Liver (tissue), 9 donors: Measurements from ENCODE around the gene UQCRC1. TPM values are rescaled to one million over a fixed set of nuclear protein-coding genes. Genes with fewer than 3 reads are reported as not detected.
"Not testable (repeated sequence)": the region's sequence is repeated elsewhere in the genome, so short reads cannot be mapped to it uniquely, and the experiment has no call there.

ENCODE experiments used
- DNase-seq: peaks from one replicate; pipeline ENCODE4 v3.0.0-alpha.2; 2017; ENCODE audit warnings: low spot score
- H3K27ac ChIP-seq, 2 donors: one replicate each; pipeline ENCODE4 v1.7.0; 2013; ENCODE audit warnings: inconsistent platforms in 2 of 2, low read length in 2 of 2, control low read depth in 1 of 2, low read depth in 1 of 2, mild to moderate bottlenecking in 1 of 2
- H3K27me3 ChIP-seq, 4 donors: one replicate each; pipeline versions ENCODE4 v1.6.1 to v1.7.0; 2013; ENCODE audit warnings: low read length in 3 of 4, inconsistent platforms in 1 of 4, mild to moderate bottlenecking in 1 of 4, moderate library complexity in 1 of 4; ENCODE audit not compliant: control insufficient read depth in 4 of 4, insufficient read depth in 4 of 4
- H3K36me3 ChIP-seq, 4 donors: one replicate each; pipeline versions ENCODE4 v1.6.1 to v1.7.0; 2013; ENCODE audit warnings: low read length in 3 of 4, mild to moderate bottlenecking in 3 of 4, low read depth in 1 of 4, moderate library complexity in 1 of 4; ENCODE audit not compliant: control insufficient read depth in 4 of 4, insufficient read depth in 3 of 4
- H3K4me1 ChIP-seq, 4 donors: one replicate each; pipeline versions ENCODE4 v1.6.1 to v1.7.0; 2013; ENCODE audit warnings: low read length in 3 of 4, mild to moderate bottlenecking in 3 of 4, moderate library complexity in 1 of 4; ENCODE audit not compliant: control insufficient read depth in 4 of 4, insufficient read depth in 4 of 4
- H3K4me3 ChIP-seq, 3 donors: one replicate each; pipeline versions ENCODE4 v1.6.1 to v1.7.0; 2013; ENCODE audit warnings: low read length in 3 of 3, control low read depth in 1 of 3, low read depth in 1 of 3, mild to moderate bottlenecking in 1 of 3
- H3K9ac ChIP-seq, 2 donors: one replicate each; pipeline ENCODE4 v1.7.0; 2013; ENCODE audit warnings: low read length in 2 of 2, mild to moderate bottlenecking in 2 of 2, moderate library complexity in 2 of 2, control low read depth in 1 of 2, low read depth in 1 of 2
- H3K9me3 ChIP-seq, 4 donors: one replicate each; pipeline versions ENCODE4 v1.6.1 to v1.7.0; 2013; ENCODE audit warnings: low read length in 3 of 4; ENCODE audit not compliant: control insufficient read depth in 4 of 4
- FOXA1 ChIP-seq: IDR thresholded peaks from 2 replicates; pipeline ENCODE4 v1.6.1; 2016; ENCODE audit warnings: antibody characterized with exemption
- FOXA2 ChIP-seq: IDR thresholded peaks from 2 replicates; pipeline ENCODE4 v1.6.1; 2016; ENCODE audit warnings: antibody characterized with exemption
- GABPA ChIP-seq, 2 donors: IDR thresholded peaks in 1 of 2; conservative IDR thresholded peaks in 1 of 2; 2 replicates each; pipeline ENCODE4 v1.6.1; 2016; ENCODE audit warnings: antibody characterized with exemption in 2 of 2, mild to moderate bottlenecking in 1 of 2, moderate library complexity in 1 of 2
- HNF4A ChIP-seq, 2 donors: conservative IDR thresholded peaks; 2 replicates each; pipeline ENCODE4 v1.6.1; 2016; ENCODE audit warnings: antibody characterized with exemption in 2 of 2, mild to moderate bottlenecking in 2 of 2
- HNF4G ChIP-seq: IDR thresholded peaks from 2 replicates; pipeline ENCODE4 v1.6.1; 2016; ENCODE audit warnings: antibody characterized with exemption
- JUND ChIP-seq, 2 donors: IDR thresholded peaks; 2 replicates each; pipeline ENCODE4 v1.6.1; 2016; ENCODE audit warnings: antibody characterized with exemption in 2 of 2
- NR2F2 ChIP-seq: IDR thresholded peaks from 2 replicates; pipeline ENCODE4 v1.6.1; 2016; ENCODE audit warnings: antibody characterized with exemption
- RAD21 ChIP-seq, 2 donors: IDR thresholded peaks; 2 replicates each; pipeline ENCODE4 v1.6.1; 2016; ENCODE audit warnings: antibody characterized with exemption in 2 of 2, mild to moderate bottlenecking in 2 of 2
- RXRA ChIP-seq, 2 donors: IDR thresholded peaks; 2 replicates each; pipeline ENCODE4 v1.6.1; 2017 to 2018; ENCODE audit warnings: antibody characterized with exemption in 2 of 2, mild to moderate bottlenecking in 1 of 2
- SP1 ChIP-seq: IDR thresholded peaks from 2 replicates; pipeline ENCODE4 v1.6.1; 2018; ENCODE audit warnings: antibody characterized with exemption, mild to moderate bottlenecking
- TAF1 ChIP-seq: conservative IDR thresholded peaks from 2 replicates; pipeline ENCODE4 v1.6.1; 2016; ENCODE audit warnings: antibody characterized with exemption, mild to moderate bottlenecking
- YY1 ChIP-seq: IDR thresholded peaks from 2 replicates; pipeline ENCODE4 v1.6.1; 2016; ENCODE audit warnings: antibody characterized with exemption, mild to moderate bottlenecking
- WGBS: extraction: QIAGEN DNeasy Blood & Tissue Kit; methylation state at CpG from one replicate; pipeline ENCODE4 v1.1.7; 2013; 5-methylcytosine and 5-hydroxymethylcytosine counted together
- polyA plus RNA-seq, 2 donors: library from polyadenylated mRNA; stranded (reverse) in 1 of 2; unstranded in 1 of 2; fragments of 200-250 nt in 1 of 2; fragments of >200 nt in 1 of 2; fragmentation: Nextera tagmentation in 1 of 2; extraction: Ambion mirVana in 1 of 2; gene quantifications; one replicate each; pipeline versions ENCODE4 v1.2.1 to v1.2.3, GENCODE V29; 2013 to 2015
- total RNA-seq, 2 donors: library from RNA; depleted of rRNA; stranded (reverse); fragments of >200 nt; gene quantifications; one replicate each; pipeline ENCODE4 v1.2.3, GENCODE V29; 2014
- TF ChIP-seq, protein P1 (sequence below): IDR thresholded peaks from 2 replicates; pipeline ENCODE4 v1.6.1; 2016; ENCODE audit warnings: antibody characterized with exemption, mild to moderate bottlenecking
- TF ChIP-seq, protein P2 (sequence below): IDR thresholded peaks from 2 replicates; pipeline ENCODE4 v1.6.1; 2016; ENCODE audit warnings: antibody characterized with exemption
- TF ChIP-seq, protein P3 (sequence below): IDR thresholded peaks from 2 replicates; pipeline ENCODE4 v1.6.1; 2016; ENCODE audit warnings: antibody characterized with exemption
- TF ChIP-seq, protein P4 (sequence below): IDR thresholded peaks from 2 replicates; pipeline ENCODE4 v1.6.1; 2016; ENCODE audit warnings: antibody characterized with exemption
- donor health status: healthy.
- donor health status: healthy.
- donor health status: healthy.
- donor health status: healthy.
- donor health status: healthy.

Gene UQCRC1
- total and polyA plus RNA-seq, 4 donors: 153 to 373 (median 289) TPM

DNA sequence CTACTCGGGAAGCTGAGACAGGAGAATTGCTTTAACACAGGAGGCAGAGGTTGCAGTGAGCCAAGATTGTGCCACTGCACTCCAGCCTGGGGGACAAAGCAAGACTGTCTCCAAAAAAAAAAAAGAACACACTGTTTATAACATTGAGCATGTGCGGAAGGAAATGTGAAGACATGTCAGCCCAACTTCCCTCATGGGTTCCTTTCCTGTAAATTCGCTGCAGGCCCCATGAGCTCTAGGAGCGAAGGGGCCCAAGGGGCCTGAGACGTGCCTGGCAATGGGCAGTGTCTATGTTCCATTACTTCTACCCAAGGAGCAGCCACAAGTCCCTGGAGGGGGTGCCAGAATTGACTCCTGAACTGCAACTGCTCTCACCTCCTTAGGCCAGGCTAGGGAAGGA, 56.1 kb downstream of the UQCRC1 start (continued):
- TF ChIP-seq, protein P1, sequence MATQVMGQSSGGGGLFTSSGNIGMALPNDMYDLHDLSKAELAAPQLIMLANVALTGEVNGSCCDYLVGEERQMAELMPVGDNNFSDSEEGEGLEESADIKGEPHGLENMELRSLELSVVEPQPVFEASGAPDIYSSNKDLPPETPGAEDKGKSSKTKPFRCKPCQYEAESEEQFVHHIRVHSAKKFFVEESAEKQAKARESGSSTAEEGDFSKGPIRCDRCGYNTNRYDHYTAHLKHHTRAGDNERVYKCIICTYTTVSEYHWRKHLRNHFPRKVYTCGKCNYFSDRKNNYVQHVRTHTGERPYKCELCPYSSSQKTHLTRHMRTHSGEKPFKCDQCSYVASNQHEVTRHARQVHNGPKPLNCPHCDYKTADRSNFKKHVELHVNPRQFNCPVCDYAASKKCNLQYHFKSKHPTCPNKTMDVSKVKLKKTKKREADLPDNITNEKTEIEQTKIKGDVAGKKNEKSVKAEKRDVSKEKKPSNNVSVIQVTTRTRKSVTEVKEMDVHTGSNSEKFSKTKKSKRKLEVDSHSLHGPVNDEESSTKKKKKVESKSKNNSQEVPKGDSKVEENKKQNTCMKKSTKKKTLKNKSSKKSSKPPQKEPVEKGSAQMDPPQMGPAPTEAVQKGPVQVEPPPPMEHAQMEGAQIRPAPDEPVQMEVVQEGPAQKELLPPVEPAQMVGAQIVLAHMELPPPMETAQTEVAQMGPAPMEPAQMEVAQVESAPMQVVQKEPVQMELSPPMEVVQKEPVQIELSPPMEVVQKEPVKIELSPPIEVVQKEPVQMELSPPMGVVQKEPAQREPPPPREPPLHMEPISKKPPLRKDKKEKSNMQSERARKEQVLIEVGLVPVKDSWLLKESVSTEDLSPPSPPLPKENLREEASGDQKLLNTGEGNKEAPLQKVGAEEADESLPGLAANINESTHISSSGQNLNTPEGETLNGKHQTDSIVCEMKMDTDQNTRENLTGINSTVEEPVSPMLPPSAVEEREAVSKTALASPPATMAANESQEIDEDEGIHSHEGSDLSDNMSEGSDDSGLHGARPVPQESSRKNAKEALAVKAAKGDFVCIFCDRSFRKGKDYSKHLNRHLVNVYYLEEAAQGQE: no peak
- TF ChIP-seq, protein P2, sequence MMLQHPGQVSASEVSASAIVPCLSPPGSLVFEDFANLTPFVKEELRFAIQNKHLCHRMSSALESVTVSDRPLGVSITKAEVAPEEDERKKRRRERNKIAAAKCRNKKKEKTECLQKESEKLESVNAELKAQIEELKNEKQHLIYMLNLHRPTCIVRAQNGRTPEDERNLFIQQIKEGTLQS: no peak
- TF ChIP-seq FOXA2: no peak

DNA sequence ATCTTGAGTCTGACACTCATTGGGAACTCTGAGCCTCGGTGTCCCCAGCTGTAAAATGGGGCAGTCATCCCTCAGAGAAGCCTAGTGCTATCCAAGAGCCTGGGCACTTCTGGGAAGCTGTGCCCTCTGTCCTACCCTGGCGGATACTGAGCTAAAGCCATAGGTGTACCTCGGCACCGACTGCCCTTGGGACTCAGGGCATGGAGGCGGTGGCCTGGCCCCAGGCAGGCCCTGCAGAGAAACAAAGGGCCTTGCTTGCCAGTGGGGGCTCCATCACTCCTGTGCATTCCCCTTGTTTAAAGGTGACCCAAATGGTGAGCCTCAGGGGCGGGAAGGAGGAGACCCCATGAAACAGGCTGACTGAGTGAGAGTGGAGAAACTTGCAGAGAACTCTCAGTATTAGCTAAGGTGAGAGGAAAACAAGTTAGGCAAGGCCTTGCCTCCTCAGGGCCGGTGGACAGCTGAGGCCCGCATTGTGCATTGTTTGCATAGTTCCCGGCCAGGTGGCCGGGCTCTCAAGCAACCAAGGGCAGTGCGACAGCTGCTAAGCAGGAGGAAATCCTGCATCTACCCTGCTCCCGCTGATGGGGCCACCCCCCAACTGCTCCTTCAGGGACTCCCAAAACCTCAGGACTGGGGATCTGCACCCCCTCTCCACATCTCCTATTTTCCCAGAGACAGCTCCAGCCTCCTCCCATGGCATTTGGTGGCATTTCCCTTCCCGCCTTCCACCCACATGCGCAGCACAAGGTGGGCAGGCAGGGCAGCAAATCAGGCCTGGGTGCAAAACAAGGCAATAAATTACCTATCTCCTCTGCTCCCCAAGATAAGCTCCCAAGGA, 57.1 kb downstream of the UQCRC1 start:
- H3K4me3 ChIP-seq: no peak overlapping the region
- H3K9ac ChIP-seq: no peak overlapping the region
- WGBS: 81% methylated on average over 14 of the region's 14 CpGs
- H3K36me3 ChIP-seq: no peaks in the 10 kb centered on the region
- H3K27me3 ChIP-seq: no peaks in the 10 kb centered on the region
- peaks cover 4 to 11% (median 7%) of the 10 kb centered on the region in 4 donors for H3K4me1 ChIP-seq
- no peaks in the 10 kb centered on the region for H3K9me3 ChIP-seq
- H3K27ac ChIP-seq: no peak overlapping the region
- no peak for DNase-seq
- TF ChIP-seq FOXA1 (no peak), YY1 (no peak), HNF4A (conservative IDR thresholded peaks at IDR 0.05) (no peak), HNF4G (no peak), FOXA2 (no peak), JUND (IDR thresholded peaks at IDR 0.05) (no peak), NR2F2 (no peak), SP1 (no peak), TAF1 (no peak), RAD21 (IDR thresholded peaks at IDR 0.05) (no peak), RXRA (IDR thresholded peaks at IDR 0.05) (no peak), GABPA (IDR thresholded peaks at IDR 0.05 in 1 of 2, conservative IDR thresholded peaks at IDR 0.05 in 1 of 2) (no peak)
- TF ChIP-seq, protein P2: no peak
- TF ChIP-seq, protein P1: no peak
- TF ChIP-seq, protein P3, sequence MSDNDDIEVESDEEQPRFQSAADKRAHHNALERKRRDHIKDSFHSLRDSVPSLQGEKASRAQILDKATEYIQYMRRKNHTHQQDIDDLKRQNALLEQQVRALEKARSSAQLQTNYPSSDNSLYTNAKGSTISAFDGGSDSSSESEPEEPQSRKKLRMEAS: no peak
- TF ChIP-seq, protein P4, sequence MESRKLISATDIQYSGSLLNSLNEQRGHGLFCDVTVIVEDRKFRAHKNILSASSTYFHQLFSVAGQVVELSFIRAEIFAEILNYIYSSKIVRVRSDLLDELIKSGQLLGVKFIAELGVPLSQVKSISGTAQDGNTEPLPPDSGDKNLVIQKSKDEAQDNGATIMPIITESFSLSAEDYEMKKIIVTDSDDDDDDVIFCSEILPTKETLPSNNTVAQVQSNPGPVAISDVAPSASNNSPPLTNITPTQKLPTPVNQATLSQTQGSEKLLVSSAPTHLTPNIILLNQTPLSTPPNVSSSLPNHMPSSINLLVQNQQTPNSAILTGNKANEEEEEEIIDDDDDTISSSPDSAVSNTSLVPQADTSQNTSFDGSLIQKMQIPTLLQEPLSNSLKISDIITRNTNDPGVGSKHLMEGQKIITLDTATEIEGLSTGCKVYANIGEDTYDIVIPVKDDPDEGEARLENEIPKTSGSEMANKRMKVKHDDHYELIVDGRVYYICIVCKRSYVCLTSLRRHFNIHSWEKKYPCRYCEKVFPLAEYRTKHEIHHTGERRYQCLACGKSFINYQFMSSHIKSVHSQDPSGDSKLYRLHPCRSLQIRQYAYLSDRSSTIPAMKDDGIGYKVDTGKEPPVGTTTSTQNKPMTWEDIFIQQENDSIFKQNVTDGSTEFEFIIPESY: no peak

DNA sequence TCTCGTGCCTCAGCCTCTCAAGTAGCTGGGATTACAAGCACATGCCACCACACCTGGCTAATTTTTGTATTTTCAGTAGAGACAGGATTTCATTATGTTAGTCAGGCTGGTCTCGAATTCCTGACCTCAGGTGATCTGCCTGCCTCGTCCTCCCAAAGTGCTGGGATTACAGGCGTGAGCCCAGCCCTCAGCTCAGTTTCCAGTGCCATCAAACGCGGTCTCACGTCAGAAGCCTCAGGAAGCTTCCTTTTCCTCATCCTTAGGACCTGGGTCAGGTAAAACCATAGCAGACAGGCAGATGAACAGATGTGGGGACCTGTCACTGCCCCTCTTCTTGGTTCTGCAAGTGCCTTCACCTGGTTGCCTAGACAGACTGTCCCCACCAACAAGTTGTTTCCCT, 57.8 kb downstream of the UQCRC1 start:
- H3K27me3 ChIP-seq, DNase-seq, H3K9ac ChIP-seq, H3K36me3 ChIP-seq, H3K9me3 ChIP-seq, H3K4me3 ChIP-seq, H3K4me1 ChIP-seq, H3K27ac ChIP-seq: not testable (repeated sequence)
- 91% methylated on average over 7 of the region's 7 CpGs for WGBS
